ENCODE results near the gene CEP41.

The CEP41 gene

GRCh38 chr7:130353196-130353595 is 87.6 kb downstream of the CEP41 start:
- in situ Hi-C loops (cut with HindIII; ENCODE audit: low pct_unique_long_range_greater_than_20kb, low sequenced_read_pairs), result no loop called here
- TF ChIP-seq JUND (IDR thresholded peaks at IDR 0.05; ENCODE audit: low read depth), result no peak
- peak in 1 of 2 experiments; percentile 13 for DNase-seq (ENCODE audit: low read depth in 1 of 2, low spot score in 1 of 2)

GRCh38 chr7:130352194-130353074 is 88.4 kb downstream of the CEP41 start:
- no peak for TF ChIP-seq JUND (IDR thresholded peaks at IDR 0.05; ENCODE audit: low read depth)
- in situ Hi-C loops (cut with HindIII; ENCODE audit: low pct_unique_long_range_greater_than_20kb, low sequenced_read_pairs), result no loop called here
- DNase-seq (ENCODE audit: low read depth in 1 of 2, low spot score in 1 of 2), result no peak

GRCh38 chr7:130351791-130352090 is 89.1 kb downstream of the CEP41 start:
- no peak for DNase-seq (ENCODE audit: low read depth in 1 of 2, low spot score in 1 of 2)

DNA sequence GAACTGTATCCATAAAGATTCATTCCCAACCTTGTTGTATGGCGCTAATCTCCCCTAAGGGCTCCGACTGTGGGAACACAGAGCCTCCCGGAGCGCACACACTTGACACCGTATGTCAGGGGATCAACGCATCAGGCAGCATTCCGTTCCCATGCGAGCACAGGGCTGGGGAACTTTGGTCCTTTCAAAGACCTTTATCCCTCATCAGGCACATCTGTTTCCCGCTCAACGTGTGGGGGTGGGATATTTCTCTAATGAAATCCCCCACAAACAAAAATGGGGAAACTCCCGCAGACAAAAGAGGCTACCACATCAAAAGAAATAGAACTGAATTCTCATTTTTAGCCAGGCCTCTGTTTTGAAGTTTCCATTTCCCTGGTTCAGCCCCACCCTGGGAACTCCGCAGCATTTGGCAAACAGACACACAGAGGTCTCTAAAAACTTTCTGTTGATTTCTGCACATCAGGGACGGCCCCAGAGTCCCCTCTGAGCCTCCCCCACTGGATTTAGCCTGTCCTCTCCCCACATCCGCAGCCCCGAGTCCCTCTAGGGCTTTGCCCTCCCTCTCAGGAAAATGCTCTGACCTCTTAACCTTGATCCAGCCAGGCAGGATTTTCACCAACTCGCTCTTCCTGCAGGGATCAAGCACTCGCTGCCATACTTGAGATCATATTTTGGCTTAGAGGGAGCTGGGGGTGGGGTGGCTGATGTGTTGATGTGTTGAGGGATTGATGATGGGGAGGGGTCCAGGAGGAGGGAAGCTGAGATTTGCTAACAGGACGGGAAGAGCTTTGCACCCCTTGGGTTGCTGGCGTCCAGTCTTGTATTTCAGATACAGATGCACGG is 89.6 kb downstream of the CEP41 start:
- in situ Hi-C loops (cut with HindIII; ENCODE audit: low pct_unique_long_range_greater_than_20kb, low sequenced_read_pairs), result no loop called here
- TF ChIP-seq JUND (IDR thresholded peaks at IDR 0.05; ENCODE audit: low read depth), result no peak
- DNase-seq (ENCODE audit: low read depth in 1 of 2, low spot score in 1 of 2), result no peak

More at GRCh38 chr7:130351791-130352090, 89.1 kb downstream of the CEP41 start:
- in situ Hi-C loops (cut with HindIII; ENCODE audit: low pct_unique_long_range_greater_than_20kb, low sequenced_read_pairs), result no loop called here
- no peak for TF ChIP-seq JUND (IDR thresholded peaks at IDR 0.05; ENCODE audit: low read depth)

DNA sequence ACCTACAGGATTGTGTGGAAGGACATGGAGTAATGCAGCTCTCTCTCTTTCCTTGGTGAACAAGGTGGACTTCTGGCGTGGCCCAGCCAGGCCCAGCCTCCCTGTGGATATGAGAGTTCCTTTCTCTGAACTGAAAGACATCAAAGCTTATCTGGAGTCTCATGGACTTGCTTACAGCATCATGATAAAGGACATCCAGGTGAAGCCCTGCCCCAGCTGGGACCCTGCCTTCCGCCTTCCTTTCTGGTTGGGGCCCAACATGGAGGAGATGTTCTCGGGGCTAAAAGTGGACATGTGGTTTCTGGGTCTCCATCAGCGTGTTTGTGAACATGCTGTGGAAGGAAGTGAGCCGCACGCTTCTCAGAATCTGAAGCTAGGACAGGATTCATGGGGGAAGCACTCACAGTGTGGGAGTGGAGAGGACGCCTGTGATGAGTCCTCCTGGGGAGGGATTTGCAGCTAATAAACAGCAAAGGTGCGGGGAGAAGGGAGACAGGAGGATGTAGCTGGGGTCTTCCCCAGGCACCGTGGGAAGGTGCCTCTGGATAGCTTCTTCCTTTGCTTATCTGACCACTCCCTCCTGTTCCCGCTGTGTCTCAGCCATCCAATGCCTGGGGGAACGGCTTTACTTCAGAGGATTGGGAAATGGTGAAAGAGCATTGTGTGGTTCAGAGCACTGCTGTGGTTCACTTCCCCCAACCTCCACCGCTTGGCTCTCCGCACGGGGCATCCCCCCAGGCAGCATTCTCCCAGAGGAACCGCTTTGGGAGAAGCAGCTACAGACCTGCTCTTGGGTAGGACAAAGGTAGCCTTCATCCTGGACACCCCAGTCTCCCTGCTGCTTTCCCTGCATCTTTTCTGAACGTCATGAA is 90.7 kb downstream of the CEP41 start:
- DNase-seq (ENCODE audit: low read depth in 1 of 2, low spot score in 1 of 2), result no peak
- in situ Hi-C loops (cut with HindIII; ENCODE audit: low pct_unique_long_range_greater_than_20kb, low sequenced_read_pairs), result no loop called here
- no peak for TF ChIP-seq JUND (IDR thresholded peaks at IDR 0.05; ENCODE audit: low read depth)

- TF ChIP-seq JUND (IDR thresholded peaks at IDR 0.05; ENCODE audit: low read depth), result no peak
- no peak for DNase-seq (ENCODE audit: low read depth in 1 of 2, low spot score in 1 of 2)
- in situ Hi-C loops (cut with HindIII; ENCODE audit: low pct_unique_long_range_greater_than_20kb, low sequenced_read_pairs), result no loop called here
These were observed 93.9 kb downstream of the CEP41 start for GRCh38 chr7:130346941-130347340.

- no peak for DNase-seq (ENCODE audit: low read depth in 1 of 2, low spot score in 1 of 2)
- in situ Hi-C loops (cut with HindIII; ENCODE audit: low pct_unique_long_range_greater_than_20kb, low sequenced_read_pairs), result no loop called here
- no peak for TF ChIP-seq JUND (IDR thresholded peaks at IDR 0.05; ENCODE audit: low read depth)
These were observed 94.5 kb downstream of the CEP41 start for GRCh38 chr7:130346177-130346905.

GRCh38 chr7:130345725-130346124 is 95.1 kb downstream of the CEP41 start:
- in situ Hi-C loops (cut with HindIII; ENCODE audit: low pct_unique_long_range_greater_than_20kb, low sequenced_read_pairs), result no loop called here
- no peak for DNase-seq (ENCODE audit: low read depth in 1 of 2, low spot score in 1 of 2)
- no peak for TF ChIP-seq JUND (IDR thresholded peaks at IDR 0.05; ENCODE audit: low read depth)

GRCh38 chr7:130345136-130345535 is 95.7 kb downstream of the CEP41 start:
- no peak for DNase-seq (ENCODE audit: low read depth in 1 of 2, low spot score in 1 of 2)
- in situ Hi-C loops (cut with HindIII; ENCODE audit: low pct_unique_long_range_greater_than_20kb, low sequenced_read_pairs), result no loop called here
- TF ChIP-seq JUND (IDR thresholded peaks at IDR 0.05; ENCODE audit: low read depth), result no peak

DNA sequence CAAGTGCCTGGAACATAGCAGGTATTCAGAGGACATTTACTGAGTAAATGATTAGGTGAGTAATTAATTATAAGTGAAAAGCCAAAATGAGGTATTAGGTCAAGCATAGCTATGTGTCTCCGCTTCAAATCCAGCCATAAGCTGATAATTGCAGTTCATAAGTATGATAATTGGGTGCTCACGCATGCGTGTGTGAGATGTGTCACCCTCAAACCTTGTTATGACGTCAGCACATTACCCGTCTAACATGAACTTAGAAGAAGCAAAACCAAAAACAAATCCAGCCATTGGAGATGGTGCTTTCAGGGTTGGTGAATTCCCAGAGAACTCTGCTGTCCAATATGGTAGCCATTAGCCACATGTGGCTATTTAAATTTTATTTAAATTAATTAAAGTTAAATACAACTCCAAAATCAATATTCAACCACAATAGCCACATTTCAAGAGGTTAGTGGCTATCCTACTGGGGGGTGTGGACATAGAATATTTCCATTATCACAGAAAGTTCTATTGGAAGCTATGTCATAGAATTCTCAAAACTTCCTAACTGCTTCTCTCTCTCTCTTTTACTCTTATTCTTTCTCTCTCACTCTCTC is 96.4 kb downstream of the CEP41 start, which contains the start of gene CPA5:
TSS of gene CPA5 (plus strand) at position 546 of the 596 bp plus-strand sequence. CDS start 1,670 bp downstream, outside the sequence.
- no peak for TF ChIP-seq JUND (IDR thresholded peaks at IDR 0.05; ENCODE audit: low read depth)
- DNase-seq (ENCODE audit: low read depth in 1 of 2, low spot score in 1 of 2), result no peak
- in situ Hi-C loops (cut with HindIII; ENCODE audit: low pct_unique_long_range_greater_than_20kb, low sequenced_read_pairs), result no loop called here

Data from T47D (cell line).